Transverse colon (tissue), 4 donors: ENCODE data around the gene TEX261. TPM values are rescaled to one million over a fixed set of nuclear protein-coding genes. Genes with fewer than 3 reads are reported as not detected.

Source experiments
- DNase-seq: peaks from one replicate; pipeline ENCODE4 v3.0.0-alpha.2; 2019
- H3K27ac ChIP-seq, 4 donors: fragments of 200-600 bp; sonication (generic); 2 replicates each; pipeline ENCODE4 v1.5.1; 2016 to 2018; ENCODE audit warnings: inconsistent platforms in 4 of 4
- H3K27me3 ChIP-seq: fragments of 200-600 bp; sonication (generic); 2 replicates; pipeline ENCODE4 v1.5.1; 2017; ENCODE audit warnings: inconsistent platforms
- H3K36me3 ChIP-seq, 4 donors: fragments of 200-600 bp; sonication (generic); 2 replicates each; pipeline ENCODE4 v1.5.1; 2017 to 2019; ENCODE audit warnings: inconsistent platforms in 4 of 4
- H3K4me1 ChIP-seq, 4 donors: fragments of 200-600 bp; sonication (generic); 2 replicates each; pipeline ENCODE4 v1.5.1; 2017 to 2020; ENCODE audit warnings: inconsistent platforms in 4 of 4
- H3K4me3 ChIP-seq, 4 donors: fragments of 200-600 bp; sonication (generic); 1 replicate in 1 of 4; 2 replicates in 3 of 4; pipeline versions ENCODE4 v1.5.1 to v1.6.1; 2017 to 2019; ENCODE audit warnings: inconsistent platforms in 4 of 4
- H3K9me3 ChIP-seq, 2 donors: fragments of 200-600 bp; sonication (generic); 2 replicates each; pipeline ENCODE4 v1.5.1; 2017 to 2019; ENCODE audit warnings: inconsistent platforms in 2 of 2
- CTCF ChIP-seq, 5 experiments: fragments of 200-600 bp in 3 of 5; fragments of 450-650 bp in 2 of 5; sonication (generic) in 3 of 5; IDR thresholded peaks; 1 replicate in 2 of 5; 2 replicates in 3 of 5; pipeline ENCODE4 v1.5.1; 2016 to 2017; ENCODE audit warnings: antibody characterized with exemption in 5 of 5, inconsistent platforms in 3 of 5, mild to moderate bottlenecking in 2 of 5, moderate library complexity in 1 of 5
- EP300 ChIP-seq: sonication (generic); formaldehyde crosslinking; IDR thresholded peaks from one replicate; pipeline ENCODE4 v1.6.1; 2017; ENCODE audit warnings: antibody characterized with exemption, low read depth
- POLR2A ChIP-seq: fragments of 450-650 bp; IDR thresholded peaks from one replicate; pipeline ENCODE4 v1.6.1; 2016; ENCODE audit warnings: antibody characterized with exemption, mild to moderate bottlenecking, moderate library complexity
- POLR2AphosphoS5 ChIP-seq, 3 donors: sonication (generic); formaldehyde crosslinking; IDR thresholded peaks; one replicate each; pipeline ENCODE4 v1.6.1; 2016; ENCODE audit warnings: antibody characterized with exemption in 3 of 3
- WGBS, 2 donors: methylation state at CpG; one replicate each; pipeline ENCODE4 v1.1.5; 2018; ENCODE audit warnings: low coverage in 1 of 2; 5-methylcytosine and 5-hydroxymethylcytosine counted together
- in situ Hi-C, 4 donors: fragments of 200-750 bp; cut with MboI; loops; one replicate each; pipeline versions ENCODE4 v1.15.0 to v1.15.1; 2017; ENCODE audit warnings: low sequenced_read_pairs in 3 of 4, low pct_ligation_motif_present in 1 of 4, low pct_unique_long_range_greater_than_20kb in 1 of 4
- intact Hi-C: fragments of 100-400 bp; cut with DNase I; formaldehyde crosslinking; loops from one replicate; pipeline ENCODE4 v1.15.1; 2023; ENCODE audit warnings: low total_unique reads
- total RNA-seq, 4 donors: library from RNA; depleted of rRNA; stranded (reverse); fragments of >200 nt; gene quantifications; one replicate each; pipeline ENCODE4 v1.1.0, GENCODE V29; 2016

The TEX261 gene
- total RNA-seq, 4 donors from 2014 or later: 14.6 to 34.5 (median 30.5) TPM

DNA sequence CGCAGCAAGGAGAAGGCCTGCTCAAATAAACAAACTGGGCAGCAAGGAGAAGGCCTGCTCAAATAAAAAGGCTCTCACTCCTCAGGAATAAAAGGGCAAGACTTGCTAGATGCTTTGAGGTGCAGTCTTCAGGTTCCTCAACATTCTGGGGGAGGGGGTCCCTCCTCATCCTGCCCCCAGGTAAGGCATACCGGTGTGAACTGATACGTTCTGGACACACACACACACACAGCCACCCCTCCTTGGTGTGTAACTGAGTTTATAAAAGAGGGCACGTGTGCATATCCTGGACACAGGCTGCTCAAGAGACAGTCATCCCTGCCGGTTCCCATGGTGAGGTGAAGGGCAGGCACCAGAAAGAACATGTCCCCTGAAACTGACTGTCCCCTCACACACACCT is 4.5 kb downstream of the TEX261 start:
- DNase-seq: no peak
- Histone ChIP-seq H3K9me3 (no peaks in the 10 kb centered on the region), H3K4me3 (no peak overlapping the region), H3K27ac (no peak overlapping the region), H3K4me1 (peaks cover 11 to 18% (median 16%) of the 10 kb centered on the region in 4 donors), H3K27me3 (no peaks in the 10 kb centered on the region), H3K36me3 (peaks cover 0 to 22% (median 10%) of the 10 kb centered on the region in 4 donors)
- in situ Hi-C loops (no loop called here), intact Hi-C loops (no loop called here)
- no peak for TF ChIP-seq EP300
- no peak for TF ChIP-seq POLR2A
- TF ChIP-seq CTCF (IDR thresholded peaks at IDR 0.05): no peak
- no peak for TF ChIP-seq POLR2AphosphoS5 (IDR thresholded peaks at IDR 0.05)
- 71 to 86% methylated on average over 1 to 5 of the region's 5 CpGs for WGBS, 2 donors

- DNase-seq: no peak
- Histone ChIP-seq H3K36me3 (peaks cover 0 to 22% (median 10%) of the 10 kb centered on the region in 4 donors), H3K4me1 (peaks cover 11 to 20% (median 15%) of the 10 kb centered on the region in 4 donors), H3K9me3 (no peaks in the 10 kb centered on the region), H3K27me3 (no peaks in the 10 kb centered on the region), H3K27ac (no peak overlapping the region), H3K4me3 (no peak overlapping the region)
- intact Hi-C loops: no loop called here
- no peak for TF ChIP-seq CTCF (IDR thresholded peaks at IDR 0.05)
- no peak for TF ChIP-seq POLR2A
- no peak for TF ChIP-seq EP300
- no peak for TF ChIP-seq POLR2AphosphoS5 (IDR thresholded peaks at IDR 0.05)
- WGBS, 2 donors: 91 to 95% methylated on average over 4 to 16 of the region's 16 CpGs
- in situ Hi-C loops: no loop called here
Observed at GRCh38 chr2:70988726-70989648, 5.7 kb downstream of the TEX261 start.

DNA sequence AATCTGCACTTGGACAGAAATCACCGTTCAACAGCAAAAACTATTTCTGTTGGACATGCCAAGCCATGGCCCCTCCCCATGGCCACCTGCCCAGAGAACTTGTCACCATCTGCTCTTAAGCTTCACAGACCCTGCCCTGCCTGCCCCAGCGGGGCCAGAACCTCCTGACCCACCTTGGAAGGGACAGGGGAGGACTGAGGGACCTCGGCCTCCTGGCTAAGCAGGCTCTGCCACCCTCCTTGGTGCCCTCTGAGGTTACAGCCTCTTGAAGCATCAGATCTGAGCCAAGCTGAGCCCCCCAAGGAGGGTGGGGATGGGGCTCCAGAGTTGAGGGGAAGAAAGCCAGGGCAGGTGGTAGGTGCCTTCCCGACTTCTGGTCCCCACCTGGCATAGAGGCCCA is 6.5 kb downstream of the TEX261 start:
- WGBS, 2 donors: 76 to 100% methylated on average over 1 to 4 of the region's 4 CpGs

More for the DNA sequence above, 6.5 kb downstream of the TEX261 start:
- DNase-seq: no peak
- in situ Hi-C loops (no loop called here), intact Hi-C loops (no loop called here)
- peaks cover 5 to 11% (median 7%) of the 10 kb centered on the region in 4 donors for H3K4me1 ChIP-seq
- H3K36me3 ChIP-seq: peaks cover 0 to 22% (median 10%) of the 10 kb centered on the region in 4 donors
- H3K9me3 ChIP-seq: no peaks in the 10 kb centered on the region
- no peak for TF ChIP-seq CTCF (IDR thresholded peaks at IDR 0.05)
- no peak for TF ChIP-seq EP300
- no peak for TF ChIP-seq POLR2AphosphoS5 (IDR thresholded peaks at IDR 0.05)
- no peak for TF ChIP-seq POLR2A
- H3K27me3 ChIP-seq: no peaks in the 10 kb centered on the region
- H3K4me3 ChIP-seq: no peak overlapping the region
- H3K27ac ChIP-seq: no peak overlapping the region
